Progenitor cell of endocrine pancreas (in vitro differentiated cells): ENCODE results near the gene SLC39A11. TPM values are rescaled to one million over a fixed set of nuclear protein-coding genes. Genes with fewer than 3 reads are reported as not detected.
"Not testable (repeated sequence)": the region's sequence is repeated elsewhere in the genome, so short reads cannot be mapped to it uniquely, and the experiment has no call there.

ENCODE experiments used
- DNase-seq: peaks from one replicate; pipeline ENCODE4 v3.0.0; 2021; ENCODE audit warnings: low spot score; ENCODE audit not compliant: unreplicated experiment
- H3K27ac Mint-ChIP-seq: 2 replicates; pipeline ENCODE4 v1.8.0; 2021; ENCODE audit warnings: mild to moderate bottlenecking, moderate library complexity, mixed read lengths
- H3K27me3 Mint-ChIP-seq: 2 replicates; pipeline ENCODE4 v1.8.0; 2021; ENCODE audit warnings: mixed read lengths
- H3K36me3 Mint-ChIP-seq: 2 replicates; pipeline ENCODE4 v1.8.0; 2022; ENCODE audit warnings: mixed read lengths; ENCODE audit not compliant: insufficient read depth
- H3K4me1 Mint-ChIP-seq: 2 replicates; pipeline ENCODE4 v1.8.0; 2021; ENCODE audit warnings: low read depth, mixed read lengths
- H3K4me3 Mint-ChIP-seq: 2 replicates; pipeline ENCODE4 v1.8.0; 2021; ENCODE audit warnings: low read depth, mild to moderate bottlenecking, moderate library complexity, mixed read lengths
- H3K9me3 Mint-ChIP-seq: 2 replicates; pipeline ENCODE4 v1.8.0; 2021; ENCODE audit warnings: low read depth, mixed read lengths
- CTCF ChIP-seq: fragments of 200-600 bp; sonication (generic); IDR thresholded peaks from one replicate; pipeline ENCODE4 v1.5.0; 2021; ENCODE audit warnings: antibody characterized with exemption, mild to moderate bottlenecking; ENCODE audit not compliant: unreplicated experiment
- total RNA-seq: library from RNA; stranded (reverse); gene quantifications from 2 replicates; pipeline ENCODE4 v1.2.1, GENCODE V29; 2021

SLC39A11 gene
- total RNA-seq, 1 donor from 2014 or later, result 20.5 TPM

- no peak for TF ChIP-seq CTCF
- Mint-ChIP-seq H3K36me3 (peaks cover 8% of the 10 kb centered on the region), H3K9me3 (peaks cover 5% of the 10 kb centered on the region), H3K27ac (no peak overlapping the region), H3K27me3 (peaks cover 7% of the 10 kb centered on the region), H3K4me1 (peaks cover 14% of the 10 kb centered on the region), H3K4me3 (no peak overlapping the region)
- DNase-seq, result no peak
Measured at GRCh38 chr17:73069841-73070240, 22.6 kb downstream of the SLC39A11 start.

GRCh38 chr17:73069164-73069770 lies 23.2 kb downstream of the SLC39A11 start:
- DNase-seq, result no peak
- Mint-ChIP-seq H3K4me1 (peaks cover 14% of the 10 kb centered on the region), H3K4me3 (no peak overlapping the region), H3K36me3 (peaks cover 8% of the 10 kb centered on the region), H3K27me3 (peaks cover 12% of the 10 kb centered on the region), H3K9me3 (peaks cover 5% of the 10 kb centered on the region), H3K27ac (peak overlapping the region; percentile 4)
- no peak for TF ChIP-seq CTCF

- Mint-ChIP-seq H3K27ac (peak overlapping the region; percentile 26), H3K27me3 (peaks cover 14% of the 10 kb centered on the region)
Measured at GRCh38 chr17:73068322-73069153, 23.9 kb downstream of the SLC39A11 start.

GRCh38 chr17:73067699-73068098 lies 24.8 kb downstream of the SLC39A11 start:
- H3K4me3 Mint-ChIP-seq, result not testable (repeated sequence)
- peak overlapping the region; percentile 26 for H3K27ac Mint-ChIP-seq

More at GRCh38 chr17:73068322-73069153, 23.9 kb downstream of the SLC39A11 start:
- Mint-ChIP-seq H3K4me3 (no peak overlapping the region), H3K9me3 (peaks cover 5% of the 10 kb centered on the region), H3K36me3 (peaks cover 8% of the 10 kb centered on the region), H3K4me1 (peaks cover 14% of the 10 kb centered on the region)
- DNase-seq, result no peak
- TF ChIP-seq CTCF, result no peak

GRCh38 chr17:73067075-73067474 lies 25.4 kb downstream of the SLC39A11 start:
- TF ChIP-seq CTCF, result no peak

More at GRCh38 chr17:73067699-73068098, 24.8 kb downstream of the SLC39A11 start:
- not testable (repeated sequence) for H3K36me3 Mint-ChIP-seq, DNase-seq, H3K9me3 Mint-ChIP-seq
- peaks cover 14% of the 10 kb centered on the region for H3K27me3 Mint-ChIP-seq
- peaks cover 14% of the 10 kb centered on the region for H3K4me1 Mint-ChIP-seq

More at GRCh38 chr17:73067075-73067474, 25.4 kb downstream of the SLC39A11 start:
- Mint-ChIP-seq H3K36me3 (peaks cover 8% of the 10 kb centered on the region), H3K27me3 (peaks cover 14% of the 10 kb centered on the region), H3K4me1 (peaks cover 14% of the 10 kb centered on the region), H3K4me3 (no peak overlapping the region), H3K27ac (no peak overlapping the region), H3K9me3 (peaks cover 5% of the 10 kb centered on the region)
- no peak for DNase-seq
